ENCODE data around the gene HSD3B7.
"Not testable (repeated sequence)": the region's sequence is repeated elsewhere in the genome, so short reads cannot be mapped to it uniquely, and the experiment has no call there.

HSD3B7 gene

GRCh38 chr16:30984669-30985400 lies at the start of gene HSD3B7:
TSS of gene HSD3B7 (plus strand) at chr16:30985207. CDS start at chr16:30985659, 452 bp downstream.
- H3K36me3 Mint-ChIP-seq (ENCODE audit: low read depth) = peaks cover 20% of the 10 kb centered on the region
- H3K27ac Mint-ChIP-seq = peak within 1 kb of the TSS; percentile 41
- H3K4me3 Mint-ChIP-seq = peak within 1 kb of the TSS; percentile 5
- no peaks in the 10 kb centered on the region for H3K9me3 Mint-ChIP-seq
- DNase-seq (ENCODE audit: low spot score) = peak; percentile 72
- H3K4me1 Mint-ChIP-seq (ENCODE audit: low read depth) = peaks cover 3% of the 10 kb centered on the region
- H3K27me3 Mint-ChIP-seq (ENCODE audit: low read depth) = no peaks in the 10 kb centered on the region

DNA sequence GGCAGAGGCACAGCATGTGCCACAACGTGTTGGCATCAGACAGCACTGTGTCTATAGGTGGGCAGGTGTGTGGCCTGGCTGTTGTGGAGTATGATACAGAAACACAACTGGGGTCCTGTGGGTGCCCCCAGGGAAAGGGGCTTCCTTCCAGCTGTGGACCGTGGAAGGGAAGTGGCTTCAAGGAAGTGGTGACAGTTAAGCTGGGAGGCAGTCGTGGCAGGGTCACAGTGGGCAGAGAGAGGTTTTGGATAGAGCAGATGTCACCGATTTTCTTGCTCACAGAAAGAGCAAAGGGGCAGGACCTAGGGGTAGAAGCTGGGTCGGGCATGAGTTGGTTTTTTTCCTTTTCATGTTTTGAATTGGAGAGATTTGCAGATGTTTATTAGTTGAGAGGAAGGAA lies 47.3 kb upstream of the HSD3B7 start:
- Mint-ChIP-seq H3K27ac (peak overlapping the region; percentile 63), H3K4me1 (ENCODE audit: low read depth) (peaks cover 27% of the 10 kb centered on the region), H3K4me3 (no peak overlapping the region)

DNA sequence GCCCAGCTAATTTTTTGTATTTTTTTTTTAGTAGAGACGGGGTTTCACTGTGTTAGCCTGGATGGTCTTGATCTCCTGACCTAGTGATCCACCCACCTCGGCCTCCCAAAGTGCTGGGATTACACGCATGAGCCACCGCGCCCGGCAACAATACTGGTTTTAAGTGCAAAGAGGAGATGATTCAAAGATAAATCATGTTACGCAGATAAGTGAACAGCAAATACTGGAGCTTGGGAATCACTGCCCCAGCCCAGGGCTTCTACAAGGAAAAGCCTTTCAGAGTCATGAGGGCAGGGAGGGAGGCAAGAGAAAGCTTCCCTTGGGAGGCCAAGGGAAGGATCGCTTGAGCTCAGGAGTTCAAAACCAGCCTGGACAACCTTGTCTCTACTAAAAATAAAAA lies 45.4 kb upstream of the HSD3B7 start:
- not testable (repeated sequence) for H3K27ac Mint-ChIP-seq; H3K9me3 Mint-ChIP-seq; DNase-seq (ENCODE audit: low spot score); H3K4me3 Mint-ChIP-seq; H3K27me3 Mint-ChIP-seq (ENCODE audit: low read depth)
- H3K36me3 Mint-ChIP-seq (ENCODE audit: low read depth) = peaks cover 19% of the 10 kb centered on the region
- H3K4me1 Mint-ChIP-seq (ENCODE audit: low read depth) = peaks cover 29% of the 10 kb centered on the region

More for the DNA sequence above, 47.3 kb upstream of the HSD3B7 start:
- Mint-ChIP-seq H3K27me3 (ENCODE audit: low read depth) (no peaks in the 10 kb centered on the region), H3K36me3 (ENCODE audit: low read depth) (peaks cover 11% of the 10 kb centered on the region), H3K9me3 (no peaks in the 10 kb centered on the region)
- no peak for DNase-seq (ENCODE audit: low spot score)

- no peaks in the 10 kb centered on the region for H3K9me3 Mint-ChIP-seq
- no peaks in the 10 kb centered on the region for H3K27me3 Mint-ChIP-seq (ENCODE audit: low read depth)
- DNase-seq (ENCODE audit: low spot score) = peak; percentile 72
- H3K36me3 Mint-ChIP-seq (ENCODE audit: low read depth) = peaks cover 23% of the 10 kb centered on the region
- peaks cover 20% of the 10 kb centered on the region for H3K4me1 Mint-ChIP-seq (ENCODE audit: low read depth)
- H3K27ac Mint-ChIP-seq = peak overlapping the region; percentile 45
- H3K4me3 Mint-ChIP-seq = peak overlapping the region; percentile 73
Observed at GRCh38 chr16:30941600-30942425, 43.2 kb upstream of the HSD3B7 start.

- no peaks in the 10 kb centered on the region for H3K27me3 Mint-ChIP-seq (ENCODE audit: low read depth)
- H3K4me3 Mint-ChIP-seq = peak overlapping the region; percentile 73
- peak overlapping the region; percentile 60 for H3K27ac Mint-ChIP-seq
- H3K4me1 Mint-ChIP-seq (ENCODE audit: low read depth) = peaks cover 18% of the 10 kb centered on the region
- peaks cover 21% of the 10 kb centered on the region for H3K36me3 Mint-ChIP-seq (ENCODE audit: low read depth)
- H3K9me3 Mint-ChIP-seq = no peaks in the 10 kb centered on the region
- no peak for DNase-seq (ENCODE audit: low spot score)
Observed at GRCh38 chr16:30942426-30942806, 42.6 kb upstream of the HSD3B7 start.

DNA sequence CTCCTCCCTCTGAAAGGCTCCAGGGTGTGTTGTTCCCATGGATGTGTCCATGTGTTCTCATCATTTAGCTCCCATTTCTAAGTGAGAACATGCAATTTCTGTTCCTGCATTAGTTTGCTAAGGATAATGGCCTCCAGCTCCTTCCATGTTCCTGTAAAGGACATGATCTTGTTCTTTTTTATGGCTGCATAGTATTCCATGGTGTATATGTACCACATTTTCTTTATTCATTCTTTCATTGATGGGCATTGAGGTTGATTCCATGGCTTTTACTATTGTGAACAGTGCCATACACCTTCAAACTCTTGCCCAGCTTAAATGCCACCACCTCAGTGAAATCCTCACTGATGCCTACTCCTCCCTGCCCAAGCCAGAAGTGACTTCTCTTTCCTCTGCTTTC lies 40.7 kb upstream of the HSD3B7 start:
- Mint-ChIP-seq H3K27me3 (ENCODE audit: low read depth) (no peaks in the 10 kb centered on the region), H3K4me3 (no peak overlapping the region), H3K27ac (no peak overlapping the region), H3K9me3 (no peaks in the 10 kb centered on the region), H3K4me1 (ENCODE audit: low read depth) (peaks cover 12% of the 10 kb centered on the region), H3K36me3 (ENCODE audit: low read depth) (peaks cover 18% of the 10 kb centered on the region)
- DNase-seq (ENCODE audit: low spot score) = no peak

DNA sequence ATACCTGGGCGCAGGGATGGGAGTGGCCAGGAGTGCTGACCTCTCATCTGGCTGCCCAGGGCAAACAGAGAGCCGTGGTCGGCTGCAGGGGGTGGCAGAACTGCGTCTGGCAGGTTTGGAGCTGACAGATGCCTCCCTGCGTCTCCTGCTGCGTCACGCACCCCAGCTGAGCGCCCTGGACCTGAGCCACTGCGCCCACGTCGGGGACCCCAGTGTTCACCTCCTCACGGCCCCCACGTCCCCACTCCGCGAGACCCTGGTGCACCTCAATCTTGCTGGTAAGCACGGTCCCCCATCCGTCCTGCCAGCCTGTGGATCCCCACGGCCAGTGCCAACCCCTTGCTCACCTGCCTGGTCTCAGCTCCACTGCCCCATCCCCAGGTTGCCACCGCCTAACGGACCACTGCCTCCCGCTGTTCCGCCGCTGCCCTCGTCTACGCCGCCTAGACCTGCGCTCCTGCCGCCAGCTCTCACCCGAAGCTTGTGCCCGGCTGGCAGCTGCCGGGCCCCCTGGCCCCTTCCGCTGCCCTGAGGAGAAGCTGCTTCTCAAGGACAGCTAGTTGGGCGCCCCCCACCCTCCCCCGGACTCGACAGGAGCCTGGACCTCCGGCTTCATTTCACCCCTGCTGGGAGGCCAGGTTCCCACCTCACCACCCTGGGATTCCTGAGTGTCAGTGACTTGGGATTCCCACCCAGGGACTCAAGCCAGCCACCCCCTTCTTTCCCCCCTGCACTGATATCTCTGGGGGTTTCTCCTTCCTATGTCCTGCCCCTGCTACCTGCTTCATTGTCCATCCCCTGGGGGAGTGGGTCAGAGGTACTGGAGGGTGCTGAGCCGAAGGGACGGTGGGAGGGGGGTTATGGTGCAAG lies 38.1 kb upstream of the HSD3B7 start:
- Mint-ChIP-seq H3K27ac (no peak overlapping the region), H3K9me3 (no peaks in the 10 kb centered on the region), H3K36me3 (ENCODE audit: low read depth) (peaks cover 23% of the 10 kb centered on the region), H3K4me1 (ENCODE audit: low read depth) (peaks cover 18% of the 10 kb centered on the region), H3K4me3 (no peak overlapping the region), H3K27me3 (ENCODE audit: low read depth) (no peaks in the 10 kb centered on the region)
- no peak for DNase-seq (ENCODE audit: low spot score)

GRCh38 chr16:30947541-30947858 lies 37.5 kb upstream of the HSD3B7 start:
- Mint-ChIP-seq H3K27ac (no peak overlapping the region), H3K27me3 (ENCODE audit: low read depth) (no peaks in the 10 kb centered on the region), H3K4me1 (ENCODE audit: low read depth) (peaks cover 15% of the 10 kb centered on the region), H3K4me3 (no peak overlapping the region), H3K36me3 (ENCODE audit: low read depth) (peaks cover 24% of the 10 kb centered on the region), H3K9me3 (no peaks in the 10 kb centered on the region)
- no peak for DNase-seq (ENCODE audit: low spot score)

DNA sequence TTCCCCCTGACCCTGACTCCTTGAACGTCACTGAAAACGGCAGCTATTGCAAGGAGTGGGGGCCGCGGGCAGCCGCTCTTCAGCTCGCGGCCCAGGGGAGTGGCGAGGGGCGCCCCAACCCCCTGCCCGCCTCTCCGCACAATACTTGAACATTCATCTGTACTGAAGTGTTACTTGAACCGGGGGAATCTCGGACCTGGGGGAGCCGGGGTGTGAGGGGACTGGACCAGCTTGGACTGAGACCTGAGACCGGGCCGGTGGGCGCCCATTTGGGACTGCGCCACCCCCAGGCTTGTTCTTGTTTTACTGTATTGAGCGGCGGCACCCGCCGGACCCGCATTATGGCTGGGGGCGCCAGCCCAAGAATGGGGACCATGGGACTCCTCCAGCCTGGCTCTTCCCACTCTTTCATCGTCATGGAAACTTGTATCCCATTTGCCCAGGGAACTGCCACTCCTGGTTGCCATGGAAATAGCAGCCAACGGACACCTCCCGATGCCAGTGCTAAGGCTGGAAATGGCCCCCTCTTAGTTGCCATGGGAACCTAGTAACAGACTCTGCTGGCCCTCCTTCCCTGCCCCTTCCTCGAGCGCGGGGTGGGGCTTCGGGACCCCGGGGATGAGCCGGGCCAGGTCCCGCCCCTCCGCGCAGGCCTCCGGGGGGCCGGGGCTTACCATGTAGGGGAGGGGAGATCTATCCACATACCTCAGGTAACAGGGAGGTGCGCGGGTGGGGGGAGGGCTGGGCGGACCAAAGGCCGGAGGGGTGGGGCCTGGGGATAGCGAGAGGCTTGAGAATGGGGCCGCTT lies 36.9 kb upstream of the HSD3B7 start:
- H3K36me3 Mint-ChIP-seq (ENCODE audit: low read depth) = peaks cover 24% of the 10 kb centered on the region
- peaks cover 11% of the 10 kb centered on the region for H3K4me1 Mint-ChIP-seq (ENCODE audit: low read depth)
- H3K27ac Mint-ChIP-seq = peak overlapping the region; percentile 26
- H3K4me3 Mint-ChIP-seq = no peak overlapping the region
- no peaks in the 10 kb centered on the region for H3K9me3 Mint-ChIP-seq
- DNase-seq (ENCODE audit: low spot score) = no peak
- no peaks in the 10 kb centered on the region for H3K27me3 Mint-ChIP-seq (ENCODE audit: low read depth)

- Mint-ChIP-seq H3K36me3 (ENCODE audit: low read depth) (peaks cover 21% of the 10 kb centered on the region), H3K27ac (peak within 1 kb of the TSS; percentile 90), H3K9me3 (no peaks in the 10 kb centered on the region), H3K27me3 (ENCODE audit: low read depth) (no peaks in the 10 kb centered on the region), H3K4me3 (peak within 1 kb of the TSS; percentile 96), H3K4me1 (ENCODE audit: low read depth) (peaks cover 16% of the 10 kb centered on the region)
- peak; percentile 45 for DNase-seq (ENCODE audit: low spot score)
Observed at GRCh38 chr16:30948667-30949649, 36.0 kb upstream of the HSD3B7 start, which contains the start of gene ORAI3. TSS of gene ORAI3 (plus strand) at chr16:30949068. CDS start at chr16:30949290, 222 bp downstream.

- Mint-ChIP-seq H3K4me1 (ENCODE audit: low read depth) (peaks cover 16% of the 10 kb centered on the region), H3K27me3 (ENCODE audit: low read depth) (no peaks in the 10 kb centered on the region), H3K27ac (peak overlapping the region; percentile 90), H3K4me3 (peak overlapping the region; percentile 96), H3K9me3 (no peaks in the 10 kb centered on the region), H3K36me3 (ENCODE audit: low read depth) (peaks cover 16% of the 10 kb centered on the region)
- peak; percentile 72 for DNase-seq (ENCODE audit: low spot score)
Observed at GRCh38 chr16:30949650-30950515, 35.1 kb upstream of the HSD3B7 start.

Data from T-helper 2 cell treated with Interferon-gamma antibody and Interleukin-4, amounts not matched to agents 5 μg/mL and 100 μg/mL, for 36 hours (primary cell).